Activated T-cell treated with anti-CD3 and anti-CD28 coated beads for 24 hours (primary cell): ENCODE results near the gene PDE6D.

Experiments
- DNase-seq: peaks from one replicate; pipeline ENCODE4 v3.0.0-alpha.2; 2020; ENCODE audit warnings: low read depth

PDE6D gene

GRCh38 chr2:231780909-231781797 is at the start of gene PDE6D:
PDE6D (minus strand) TSS chr2:231781282; CDS start chr2:231781114, 168 bp downstream.
- peak; percentile 95 for DNase-seq

- no peak for DNase-seq
Measured at GRCh38 chr2:231821908-231822307, 40.8 kb upstream of the PDE6D start.

GRCh38 chr2:231820786-231821303 is 39.8 kb upstream of the PDE6D start:
- no peak for DNase-seq

GRCh38 chr2:231819447-231820042 is 38.5 kb upstream of the PDE6D start:
- no peak for DNase-seq

GRCh38 chr2:231816327-231817026 is 35.4 kb upstream of the PDE6D start:
- no peak for DNase-seq

- DNase-seq, result no peak
Measured at GRCh38 chr2:231810905-231811304, 29.8 kb upstream of the PDE6D start.

GRCh38 chr2:231807020-231807419 is 25.9 kb upstream of the PDE6D start:
- DNase-seq, result no peak

- no peak for DNase-seq
Measured at GRCh38 chr2:231803501-231804138, 22.5 kb upstream of the PDE6D start.

GRCh38 chr2:231800493-231801091 is 19.5 kb upstream of the PDE6D start:
- DNase-seq, result no peak

- no peak for DNase-seq
Measured at GRCh38 chr2:231795525-231796327, 14.6 kb upstream of the PDE6D start.

GRCh38 chr2:231794383-231794782 is 13.3 kb upstream of the PDE6D start:
- DNase-seq, result no peak

- no peak for DNase-seq
Measured at GRCh38 chr2:231791107-231791506, 10.0 kb upstream of the PDE6D start.

- DNase-seq, result no peak
Measured at GRCh38 chr2:231786917-231787292, 5.8 kb upstream of the PDE6D start.

GRCh38 chr2:231786177-231786916 is 5.3 kb upstream of the PDE6D start, which contains the start of gene COPS7B:
COPS7B (plus strand) TSS chr2:231786445; CDS start chr2:231788571, 2,126 bp downstream.
- DNase-seq, result peak; percentile 82

GRCh38 chr2:231785822-231786176 is 4.7 kb upstream of the PDE6D start:
- no peak for DNase-seq

GRCh38 chr2:231785413-231785812 is 4.3 kb upstream of the PDE6D start:
- DNase-seq, result no peak

- no peak for DNase-seq
Measured at GRCh38 chr2:231781798-231782726, 980 bp upstream of the PDE6D start.

GRCh38 chr2:231780123-231780908 is 766 bp downstream of the PDE6D start:
- no peak for DNase-seq
